Ectodermal cell (in vitro differentiated cells): ENCODE results near the gene PNLDC1.
"Not testable (repeated sequence)": the region's sequence is repeated elsewhere in the genome, so short reads cannot be mapped to it uniquely, and the experiment has no call there.

Experiments used
- H3K27ac ChIP-seq: 2 replicates; pipeline ENCODE4 v1.7.0; 2013; ENCODE audit warnings: mild to moderate bottlenecking, low read depth, low read length; ENCODE audit not compliant: insufficient read depth, poor library complexity, severe bottlenecking
- H3K27me3 ChIP-seq: 2 replicates; pipeline ENCODE4 v1.7.0; 2013; ENCODE audit warnings: mild to moderate bottlenecking, low read length; ENCODE audit not compliant: insufficient read depth, control insufficient read depth, poor library complexity, severe bottlenecking
- H3K36me3 ChIP-seq: one replicate; pipeline ENCODE4 v1.7.0; 2013; ENCODE audit warnings: low read length; ENCODE audit not compliant: control insufficient read depth, insufficient read depth
- H3K4me1 ChIP-seq: one replicate; pipeline ENCODE4 v1.7.0; 2013; ENCODE audit warnings: low read length; ENCODE audit not compliant: control insufficient read depth, insufficient read depth
- H3K4me3 ChIP-seq: 2 replicates; pipeline ENCODE4 v1.7.0; 2013; ENCODE audit warnings: low read depth, low read length, control low read depth; ENCODE audit not compliant: insufficient read depth
- H3K9me3 ChIP-seq: 2 replicates; pipeline ENCODE4 v1.7.0; 2013; ENCODE audit warnings: mild to moderate bottlenecking, low read length, moderate library complexity; ENCODE audit not compliant: control insufficient read depth
- WGBS, 2 experiments: methylation state at CpG; one replicate each; pipeline ENCODE4 v1.1.7; 2013; ENCODE audit warnings: missing lambda C conversion rate in 2 of 2; 5-methylcytosine and 5-hydroxymethylcytosine counted together

PNLDC1 gene

GRCh38 chr6:159804504-159804903 lies 4.4 kb downstream of the PNLDC1 start:
- 95% methylated on average over 10 of the region's 10 CpGs for WGBS, 2 experiments
- no peak overlapping the region for H3K27ac ChIP-seq
- no peaks in the 10 kb centered on the region for H3K36me3 ChIP-seq
- H3K4me1 ChIP-seq: no peaks in the 10 kb centered on the region
- H3K4me3 ChIP-seq: no peak overlapping the region
- no peaks in the 10 kb centered on the region for H3K9me3 ChIP-seq
- no peaks in the 10 kb centered on the region for H3K27me3 ChIP-seq

- Histone ChIP-seq H3K4me3 (no peak overlapping the region), H3K4me1 (no peaks in the 10 kb centered on the region), H3K36me3 (no peaks in the 10 kb centered on the region), H3K27ac (no peak overlapping the region), H3K9me3 (no peaks in the 10 kb centered on the region), H3K27me3 (no peaks in the 10 kb centered on the region)
- WGBS, 2 experiments: 85 to 87% methylated on average over 5 to 6 of the region's 6 CpGs
Observed at GRCh38 chr6:159805440-159806020, 5.5 kb downstream of the PNLDC1 start.

- WGBS, 2 experiments: 95% methylated on average over 9 of the region's 9 CpGs
- no peak overlapping the region for H3K27ac ChIP-seq
Observed at GRCh38 chr6:159806021-159806458, 6.0 kb downstream of the PNLDC1 start.

GRCh38 chr6:159807150-159807858 lies 7.2 kb downstream of the PNLDC1 start:
- no peak overlapping the region for H3K27ac ChIP-seq

More at GRCh38 chr6:159806021-159806458, 6.0 kb downstream of the PNLDC1 start:
- H3K4me1 ChIP-seq: no peaks in the 10 kb centered on the region
- H3K9me3 ChIP-seq: no peaks in the 10 kb centered on the region
- H3K27me3 ChIP-seq: no peaks in the 10 kb centered on the region
- H3K36me3 ChIP-seq: no peaks in the 10 kb centered on the region
- H3K4me3 ChIP-seq: no peak overlapping the region

GRCh38 chr6:159808647-159809046 lies 8.6 kb downstream of the PNLDC1 start:
- Histone ChIP-seq H3K36me3 (no peaks in the 10 kb centered on the region), H3K4me3 (no peak overlapping the region), H3K4me1 (no peaks in the 10 kb centered on the region), H3K9me3 (no peaks in the 10 kb centered on the region), H3K27me3 (no peaks in the 10 kb centered on the region), H3K27ac (no peak overlapping the region)
- 90 to 95% methylated on average over 6 of the region's 6 CpGs for WGBS, 2 experiments

More at GRCh38 chr6:159807150-159807858, 7.2 kb downstream of the PNLDC1 start:
- no peaks in the 10 kb centered on the region for H3K9me3 ChIP-seq
- no peaks in the 10 kb centered on the region for H3K36me3 ChIP-seq
- WGBS, 2 experiments: 85 to 95% methylated on average over 4 to 5 of the region's 5 CpGs
- H3K4me1 ChIP-seq: no peaks in the 10 kb centered on the region
- no peaks in the 10 kb centered on the region for H3K27me3 ChIP-seq
- no peak overlapping the region for H3K4me3 ChIP-seq

GRCh38 chr6:159809149-159809548 lies 9.1 kb downstream of the PNLDC1 start:
- WGBS, 2 experiments: 95 to 98% methylated on average over 4 of the region's 4 CpGs
- Histone ChIP-seq H3K4me3 (no peak overlapping the region), H3K4me1 (no peaks in the 10 kb centered on the region), H3K36me3 (no peaks in the 10 kb centered on the region), H3K27me3 (no peaks in the 10 kb centered on the region), H3K27ac (no peak overlapping the region), H3K9me3 (no peaks in the 10 kb centered on the region)

- H3K9me3 ChIP-seq: no peaks in the 10 kb centered on the region
- H3K4me1 ChIP-seq: no peaks in the 10 kb centered on the region
- no peak overlapping the region for H3K4me3 ChIP-seq
- H3K36me3 ChIP-seq: no peaks in the 10 kb centered on the region
- H3K27ac ChIP-seq: no peak overlapping the region
- H3K27me3 ChIP-seq: no peaks in the 10 kb centered on the region
- WGBS, 2 experiments: 85 to 86% methylated on average over 9 of the region's 9 CpGs
Observed at GRCh38 chr6:159813781-159814180, 13.7 kb downstream of the PNLDC1 start.

GRCh38 chr6:159815410-159815809 lies 15.3 kb downstream of the PNLDC1 start:
- H3K4me3 ChIP-seq: no peak overlapping the region
- no peaks in the 10 kb centered on the region for H3K9me3 ChIP-seq
- no peak overlapping the region for H3K27ac ChIP-seq
- no peaks in the 10 kb centered on the region for H3K4me1 ChIP-seq
- H3K27me3 ChIP-seq: no peaks in the 10 kb centered on the region
- H3K36me3 ChIP-seq: no peaks in the 10 kb centered on the region
- WGBS, 2 experiments: 76% methylated on average over 6 of the region's 6 CpGs

- H3K27me3 ChIP-seq, H3K9me3 ChIP-seq, H3K4me1 ChIP-seq, H3K27ac ChIP-seq, H3K4me3 ChIP-seq, H3K36me3 ChIP-seq: not testable (repeated sequence)
- WGBS, 2 experiments: 86 to 93% methylated on average over 3 of the region's 3 CpGs
Observed at GRCh38 chr6:159816775-159817174, 16.7 kb downstream of the PNLDC1 start.

- WGBS, 2 experiments: 94 to 95% methylated on average over 23 of the region's 23 CpGs
- Histone ChIP-seq H3K36me3 (no peaks in the 10 kb centered on the region), H3K4me1 (no peaks in the 10 kb centered on the region), H3K27me3 (no peaks in the 10 kb centered on the region), H3K9me3 (no peaks in the 10 kb centered on the region), H3K4me3 (no peak overlapping the region), H3K27ac (no peak overlapping the region)
Observed at GRCh38 chr6:159817951-159818739, 18.1 kb downstream of the PNLDC1 start.
